ENCODE measurements around the gene CD63.

The CD63 gene

GRCh38 chr12:55715169-55715764 is 13.5 kb downstream of the CD63 start:
- peaks cover 11% of the 10 kb centered on the region for H3K4me1 ChIP-seq (ENCODE audit: control insufficient read depth, insufficient read depth, low read length)
- peak overlapping the region; percentile 72; the same call in 1 of the 2 replicates for H3K4me3 ChIP-seq (ENCODE audit: low read length)
- no peaks in the 10 kb centered on the region for H3K27me3 ChIP-seq (ENCODE audit: control insufficient read depth, insufficient read depth, low read length)

GRCh38 chr12:55713721-55714120 is 15.1 kb downstream of the CD63 start:
- Histone ChIP-seq H3K9me3 (ENCODE audit: control insufficient read depth, insufficient read depth, low read length) (no peaks in the 10 kb centered on the region), H3K36me3 (ENCODE audit: control insufficient read depth, insufficient read depth, low read length) (no peaks in the 10 kb centered on the region), H3K27ac (ENCODE audit: low read length) (no peak overlapping the region), H3K27me3 (ENCODE audit: control insufficient read depth, insufficient read depth, low read length) (no peaks in the 10 kb centered on the region), H3K4me1 (ENCODE audit: control insufficient read depth, insufficient read depth, low read length) (peaks cover 8% of the 10 kb centered on the region), H3K4me3 (ENCODE audit: low read length) (no peak overlapping the region)
- no peak for DNase-seq (ENCODE audit: low read depth, low spot score)
- no CpG with 5 or more reads among the region's 2 CpGs for WGBS (ENCODE audit: insufficient coverage, insufficient read length)

More at GRCh38 chr12:55715169-55715764, 13.5 kb downstream of the CD63 start:
- Histone ChIP-seq H3K36me3 (ENCODE audit: control insufficient read depth, insufficient read depth, low read length) (no peaks in the 10 kb centered on the region; the same call in 1 of the 2 replicates), H3K9me3 (ENCODE audit: control insufficient read depth, insufficient read depth, low read length) (no peaks in the 10 kb centered on the region), H3K27ac (ENCODE audit: low read length) (no peak overlapping the region)
- DNase-seq (ENCODE audit: low read depth, low spot score): no peak
- WGBS (ENCODE audit: insufficient coverage, insufficient read length): no CpG with 5 or more reads among the region's 7 CpGs

DNA sequence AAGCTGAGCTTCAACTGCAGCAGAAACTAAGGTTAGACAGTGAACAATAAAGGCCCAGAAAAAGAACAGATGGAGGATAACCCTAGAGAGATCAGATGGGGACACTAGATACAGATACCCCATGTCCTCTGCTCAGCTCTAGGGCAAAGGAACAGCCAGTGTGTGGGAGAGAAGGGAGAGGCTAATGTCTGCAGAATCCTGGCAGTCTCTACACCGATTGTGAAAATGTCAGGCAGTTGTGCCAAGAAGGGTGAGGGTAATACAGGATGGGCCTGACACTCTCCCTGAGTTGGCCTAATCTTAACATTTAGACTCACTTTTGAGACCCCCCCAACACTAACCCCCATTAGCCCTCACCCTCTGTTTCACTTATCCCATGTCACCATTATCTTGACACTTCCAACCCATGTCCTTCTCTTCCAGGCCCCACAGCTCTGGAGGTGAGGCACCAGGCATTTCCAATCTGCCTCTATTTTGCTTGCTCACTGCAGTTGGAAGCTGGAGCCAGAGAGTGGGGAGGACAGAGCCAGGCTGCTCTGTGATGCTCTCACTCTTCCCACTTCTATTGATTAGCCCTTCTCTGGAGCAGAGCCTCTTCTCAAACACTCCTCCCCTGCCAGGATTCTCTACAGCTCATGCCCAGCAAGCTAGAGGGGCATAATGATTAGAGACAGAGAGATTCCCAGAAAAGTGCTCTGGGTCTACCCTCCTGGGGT is 16.0 kb downstream of the CD63 start:
- H3K27ac ChIP-seq (ENCODE audit: low read length): no peak overlapping the region
- no peaks in the 10 kb centered on the region for H3K27me3 ChIP-seq (ENCODE audit: control insufficient read depth, insufficient read depth, low read length)
- H3K9me3 ChIP-seq (ENCODE audit: control insufficient read depth, insufficient read depth, low read length): no peaks in the 10 kb centered on the region
- H3K4me1 ChIP-seq (ENCODE audit: control insufficient read depth, insufficient read depth, low read length): peaks cover 5% of the 10 kb centered on the region
- H3K36me3 ChIP-seq (ENCODE audit: control insufficient read depth, insufficient read depth, low read length): no peaks in the 10 kb centered on the region
- no peak for DNase-seq (ENCODE audit: low read depth, low spot score)
- no CpG with 5 or more reads among the region's 1 CpG for WGBS (ENCODE audit: insufficient coverage, insufficient read length)
- no peak overlapping the region for H3K4me3 ChIP-seq (ENCODE audit: low read length)

DNA sequence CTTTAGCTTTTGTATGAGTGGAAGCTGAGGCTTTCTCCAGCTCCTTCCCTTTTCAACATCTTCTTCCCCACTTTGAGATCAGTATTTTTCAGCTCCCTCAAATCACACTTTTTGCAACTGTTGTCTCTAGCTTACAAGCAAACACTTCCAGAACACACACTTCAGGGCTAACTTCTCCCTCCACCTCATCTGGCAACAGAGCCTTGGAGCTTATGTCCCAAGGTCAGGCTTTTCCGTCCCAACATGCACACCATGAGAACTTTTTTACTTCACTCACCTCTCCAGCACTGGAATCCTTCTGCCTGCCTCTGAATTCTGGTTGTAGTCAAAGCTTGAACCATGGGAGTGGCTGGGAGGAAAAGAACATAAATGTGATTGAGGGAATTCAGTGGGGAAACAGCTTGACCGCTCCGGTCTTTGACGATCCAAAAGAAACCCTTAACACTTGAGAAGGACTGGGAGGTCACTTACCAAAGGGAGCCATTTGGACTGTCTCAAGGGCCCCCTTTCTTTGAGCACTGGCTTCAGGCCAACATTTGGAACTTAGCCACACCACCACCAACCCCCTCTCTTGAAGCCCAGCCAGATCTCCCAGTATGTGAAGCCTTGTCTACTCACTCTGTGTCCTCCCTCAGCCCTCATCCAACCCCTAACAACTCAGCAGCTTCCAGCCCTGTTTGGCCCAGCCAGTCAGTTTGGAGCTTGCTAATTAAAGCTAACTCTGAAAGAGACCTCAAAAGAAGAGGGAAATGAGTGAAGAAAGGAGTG is 16.8 kb downstream of the CD63 start:
- Histone ChIP-seq H3K36me3 (ENCODE audit: control insufficient read depth, insufficient read depth, low read length) (no peaks in the 10 kb centered on the region), H3K27ac (ENCODE audit: low read length) (no peak overlapping the region)
- WGBS (ENCODE audit: insufficient coverage, insufficient read length): no CpG with 5 or more reads among the region's 4 CpGs

DNA sequence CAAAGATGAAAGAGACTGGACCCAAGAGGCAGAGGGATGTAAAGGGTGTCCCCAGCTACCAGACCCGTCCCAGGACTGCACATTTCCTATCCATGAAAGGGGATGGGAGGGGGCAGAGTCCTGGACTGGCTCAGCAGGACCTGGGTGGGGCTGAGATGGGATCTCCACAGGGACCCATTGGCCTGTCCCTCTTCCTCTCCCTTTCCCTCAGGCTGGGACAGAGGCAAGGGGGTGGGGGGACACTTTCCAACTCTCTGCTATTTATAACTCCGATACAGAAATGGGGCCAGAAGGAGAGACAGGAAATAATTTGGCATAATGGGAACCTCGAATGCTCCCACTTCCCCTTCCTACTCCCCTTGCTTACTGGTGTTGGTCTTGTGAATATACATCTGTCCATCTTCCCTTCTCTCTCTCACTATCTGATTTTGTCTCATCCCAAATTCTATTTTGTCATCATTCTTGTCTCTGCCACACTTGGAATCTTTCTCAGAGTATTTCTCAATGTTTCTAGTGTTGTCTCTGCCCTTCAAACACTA is 20.0 kb downstream of the CD63 start:
- WGBS (ENCODE audit: insufficient coverage, insufficient read length): no CpG with 5 or more reads among the region's 3 CpGs
- Histone ChIP-seq H3K27ac (ENCODE audit: low read length) (no peak overlapping the region), H3K4me3 (ENCODE audit: low read length) (peak overlapping the region; percentile 46; the same call in 1 of the 2 replicates), H3K27me3 (ENCODE audit: control insufficient read depth, insufficient read depth, low read length) (no peaks in the 10 kb centered on the region), H3K9me3 (ENCODE audit: control insufficient read depth, insufficient read depth, low read length) (no peaks in the 10 kb centered on the region), H3K36me3 (ENCODE audit: control insufficient read depth, insufficient read depth, low read length) (no peaks in the 10 kb centered on the region), H3K4me1 (ENCODE audit: control insufficient read depth, insufficient read depth, low read length) (no peaks in the 10 kb centered on the region; the same call in 1 of the 2 replicates)
- DNase-seq (ENCODE audit: low read depth, low spot score): no peak

More for the DNA sequence above, 16.8 kb downstream of the CD63 start:
- DNase-seq (ENCODE audit: low read depth, low spot score): no peak
- H3K9me3 ChIP-seq (ENCODE audit: control insufficient read depth, insufficient read depth, low read length): no peaks in the 10 kb centered on the region
- H3K4me3 ChIP-seq (ENCODE audit: low read length): no peak overlapping the region
- no peaks in the 10 kb centered on the region; the same call in 1 of the 2 replicates for H3K4me1 ChIP-seq (ENCODE audit: control insufficient read depth, insufficient read depth, low read length)
- no peaks in the 10 kb centered on the region for H3K27me3 ChIP-seq (ENCODE audit: control insufficient read depth, insufficient read depth, low read length)

- WGBS (ENCODE audit: insufficient coverage, insufficient read length): no CpG with 5 or more reads among the region's 39 CpGs
- Histone ChIP-seq H3K27me3 (ENCODE audit: control insufficient read depth, insufficient read depth, low read length) (no peaks in the 10 kb centered on the region), H3K9me3 (ENCODE audit: control insufficient read depth, insufficient read depth, low read length) (no peaks in the 10 kb centered on the region), H3K27ac (ENCODE audit: low read length) (no peak within 1 kb of the TSS), H3K36me3 (ENCODE audit: control insufficient read depth, insufficient read depth, low read length) (no peaks in the 10 kb centered on the region), H3K4me3 (ENCODE audit: low read length) (peak within 1 kb of the TSS; percentile 46; the same call in 1 of the 2 replicates), H3K4me1 (ENCODE audit: control insufficient read depth, insufficient read depth, low read length) (no peaks in the 10 kb centered on the region; the same call in 1 of the 2 replicates)
- DNase-seq (ENCODE audit: low read depth, low spot score): peak; percentile 94
Observed at GRCh38 chr12:55707841-55708694, 20.7 kb downstream of the CD63 start, which contains the start of gene ITGA7. ITGA7 (minus strand) TSS chr12:55707904; CDS start chr12:55707682, 222 bp downstream.

DNA sequence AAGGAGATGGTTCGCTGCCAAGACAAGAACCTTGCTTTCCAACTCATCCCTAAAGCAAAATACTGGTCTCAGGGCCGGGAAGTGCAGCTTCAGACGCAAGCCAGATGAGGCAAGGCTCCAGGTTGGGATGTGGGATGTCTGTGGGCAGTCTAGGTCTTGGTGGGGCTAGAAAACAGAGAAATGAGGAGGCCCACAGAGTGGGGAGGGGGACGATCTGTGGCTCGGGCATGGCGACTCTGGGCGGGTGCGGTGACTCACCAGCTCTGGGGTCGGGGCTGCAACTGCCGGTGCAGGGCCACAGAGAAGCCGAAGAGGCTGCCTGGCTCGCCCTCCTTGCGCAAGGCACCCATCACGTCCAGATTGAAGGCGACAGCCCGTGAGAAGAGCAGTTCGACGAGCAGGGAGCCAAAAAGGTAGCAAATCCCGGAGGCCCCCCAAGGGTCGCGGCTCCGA is 21.6 kb downstream of the CD63 start:
- WGBS (ENCODE audit: insufficient coverage, insufficient read length): no CpG with 5 or more reads among the region's 22 CpGs
- Histone ChIP-seq H3K27ac (ENCODE audit: low read length) (no peak overlapping the region), H3K4me1 (ENCODE audit: control insufficient read depth, insufficient read depth, low read length) (no peaks in the 10 kb centered on the region; the same call in 1 of the 2 replicates), H3K27me3 (ENCODE audit: control insufficient read depth, insufficient read depth, low read length) (no peaks in the 10 kb centered on the region), H3K9me3 (ENCODE audit: control insufficient read depth, insufficient read depth, low read length) (no peaks in the 10 kb centered on the region), H3K36me3 (ENCODE audit: control insufficient read depth, insufficient read depth, low read length) (no peaks in the 10 kb centered on the region), H3K4me3 (ENCODE audit: low read length) (peak overlapping the region; percentile 46; the same call in 1 of the 2 replicates)
- no peak for DNase-seq (ENCODE audit: low read depth, low spot score)

GRCh38 chr12:55706568-55707218 is 22.1 kb downstream of the CD63 start:
- Histone ChIP-seq H3K4me1 (ENCODE audit: control insufficient read depth, insufficient read depth, low read length) (no peaks in the 10 kb centered on the region; the same call in 1 of the 2 replicates), H3K27ac (ENCODE audit: low read length) (no peak overlapping the region), H3K27me3 (ENCODE audit: control insufficient read depth, insufficient read depth, low read length) (no peaks in the 10 kb centered on the region), H3K9me3 (ENCODE audit: control insufficient read depth, insufficient read depth, low read length) (no peaks in the 10 kb centered on the region), H3K4me3 (ENCODE audit: low read length) (peak overlapping the region; percentile 46; the same call in 1 of the 2 replicates), H3K36me3 (ENCODE audit: control insufficient read depth, insufficient read depth, low read length) (no peaks in the 10 kb centered on the region)
- no CpG with 5 or more reads among the region's 2 CpGs for WGBS (ENCODE audit: insufficient coverage, insufficient read length)
- no peak for DNase-seq (ENCODE audit: low read depth, low spot score)

DNA sequence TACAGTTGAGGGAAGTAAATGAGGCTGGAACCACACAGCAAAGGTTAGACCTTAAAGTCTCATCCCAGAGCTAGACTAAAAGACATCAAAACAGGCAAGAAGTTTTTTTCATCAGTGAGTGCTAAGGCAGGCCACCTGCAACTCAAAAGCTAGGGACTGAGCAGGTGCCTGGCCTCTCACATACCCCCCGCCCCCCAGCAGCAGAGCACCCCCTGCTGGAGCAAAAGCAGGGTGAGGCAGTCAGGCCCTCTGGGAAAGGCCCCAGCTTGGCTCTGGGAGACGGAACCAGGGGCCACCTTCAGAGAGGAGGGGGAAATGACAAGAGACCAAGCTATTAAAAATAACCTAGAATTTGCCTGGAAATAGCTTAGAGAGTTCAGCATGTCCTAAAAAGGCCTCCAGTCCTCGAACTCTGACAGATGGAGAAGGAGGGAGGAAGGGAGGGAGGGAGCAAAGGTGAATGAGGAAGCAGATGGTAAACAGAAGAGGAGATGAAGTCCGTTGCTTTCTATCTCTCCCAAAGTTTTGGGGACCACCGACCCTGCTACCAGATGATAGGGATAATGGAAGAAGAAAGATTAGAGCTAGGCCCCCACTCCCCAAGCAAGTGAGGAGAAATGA is 22.9 kb downstream of the CD63 start:
- WGBS (ENCODE audit: insufficient coverage, insufficient read length): no CpG with 5 or more reads among the region's 5 CpGs
- Histone ChIP-seq H3K36me3 (ENCODE audit: control insufficient read depth, insufficient read depth, low read length) (no peaks in the 10 kb centered on the region), H3K27me3 (ENCODE audit: control insufficient read depth, insufficient read depth, low read length) (no peaks in the 10 kb centered on the region), H3K27ac (ENCODE audit: low read length) (no peak overlapping the region), H3K9me3 (ENCODE audit: control insufficient read depth, insufficient read depth, low read length) (no peaks in the 10 kb centered on the region), H3K4me1 (ENCODE audit: control insufficient read depth, insufficient read depth, low read length) (no peaks in the 10 kb centered on the region; the same call in 1 of the 2 replicates), H3K4me3 (ENCODE audit: low read length) (no peak overlapping the region)
- DNase-seq (ENCODE audit: low read depth, low spot score): no peak
